DMS53 (cell line): ENCODE data around the gene BACE1.
A peak's percentile ranks its signal among the peaks of the same experiment; 100 is the strongest.

Experiments used
- DNase-seq: peaks from one replicate; lab custom pipeline; 2025; lab: John Stamatoyannopoulos, UW

The BACE1 gene

GRCh38 chr11:117309310-117309709, 6.7 kb downstream of the BACE1 start:
- no peak for DNase-seq

GRCh38 chr11:117305145-117305544, 10.9 kb downstream of the BACE1 start:
- no peak for DNase-seq

- DNase-seq, result peak; percentile 48
Measured at GRCh38 chr11:117303646-117304315, 12.3 kb downstream of the BACE1 start.

- peak; percentile 91 for DNase-seq
Measured at GRCh38 chr11:117303101-117303500, 13.0 kb downstream of the BACE1 start.

- peak; percentile 17 for DNase-seq
Measured at GRCh38 chr11:117302228-117302627, 13.8 kb downstream of the BACE1 start.

GRCh38 chr11:117300773-117301172, 15.3 kb downstream of the BACE1 start:
- DNase-seq, result no peak

- DNase-seq, result peak; percentile 69
Measured at GRCh38 chr11:117300283-117300663, 15.8 kb downstream of the BACE1 start.

- peak; percentile 80 for DNase-seq
Measured at GRCh38 chr11:117299351-117300282, 16.4 kb downstream of the BACE1 start.

GRCh38 chr11:117298195-117298594, 17.9 kb downstream of the BACE1 start:
- DNase-seq, result no peak

GRCh38 chr11:117296881-117297280, 19.2 kb downstream of the BACE1 start:
- no peak for DNase-seq

- DNase-seq, result no peak
Measured at GRCh38 chr11:117295438-117296137, 20.5 kb downstream of the BACE1 start.

- DNase-seq, result no peak
Measured at GRCh38 chr11:117292616-117293015, 23.4 kb downstream of the BACE1 start.

GRCh38 chr11:117290809-117291396, 25.2 kb downstream of the BACE1 start, which contains the start of gene BACE1-AS:
Gene BACE1-AS, plus strand, starts transcription at chr11:117291346.
- DNase-seq, result no peak

GRCh38 chr11:117289795-117290194, 26.3 kb downstream of the BACE1 start:
- no peak for DNase-seq

GRCh38 chr11:117287668-117288067, 28.4 kb downstream of the BACE1 start:
- no peak for DNase-seq

GRCh38 chr11:117286588-117286987, 29.5 kb downstream of the BACE1 start:
- DNase-seq, result no peak

- DNase-seq, result no peak
Measured at GRCh38 chr11:117284053-117284452, 32.0 kb downstream of the BACE1 start.

- DNase-seq, result no peak
Measured at GRCh38 chr11:117282956-117283355, 33.1 kb downstream of the BACE1 start.

GRCh38 chr11:117281869-117282268, 34.2 kb downstream of the BACE1 start:
- DNase-seq, result no peak

- no peak for DNase-seq
Measured at GRCh38 chr11:117281159-117281558, 34.9 kb downstream of the BACE1 start.

GRCh38 chr11:117279711-117280376, 36.2 kb downstream of the BACE1 start:
- no peak for DNase-seq

GRCh38 chr11:117278347-117278746, 37.7 kb downstream of the BACE1 start:
- DNase-seq, result no peak
